HepG2 (cell line): ENCODE data around the gene SART1. TPM values are rescaled to one million over a fixed set of nuclear protein-coding genes. Genes with fewer than 3 reads are reported as not detected.

Experiments
- ATF6 ChIP-seq: sonication (generic); formaldehyde crosslinking; conservative IDR thresholded peaks from 2 replicates; pipeline ENCODE4 v1.4.0; 2020; ENCODE audit warnings: missing genetic modification reagents
- CERS6 ChIP-seq: sonication (generic); formaldehyde crosslinking; IDR thresholded peaks from 2 replicates; pipeline ENCODE4 v1.5.0; 2020; ENCODE audit warnings: missing genetic modification reagents
- FOXA3 ChIP-seq: IDR thresholded peaks from 2 replicates; pipeline ENCODE4 v1.6.1; 2016; ENCODE audit warnings: missing genetic modification reagents, missing compliant biosample characterization
- FOXO4 ChIP-seq: sonication (generic); formaldehyde crosslinking; conservative IDR thresholded peaks from 2 replicates; pipeline ENCODE4 v1.8.1; 2023; ENCODE audit warnings: missing genetic modification reagents
- HNRNPK ChIP-seq: fragments of 200-400 bp; formaldehyde crosslinking; IDR thresholded peaks from 2 replicates; pipeline ENCODE4 v1.6.1; 2018; ENCODE audit warnings: low read length, low read depth, moderate library complexity, mild to moderate bottlenecking; ENCODE audit not compliant: poor library complexity, severe bottlenecking
- REST ChIP-seq, 2 experiments: IDR thresholded peaks; 2 replicates each; pipeline ENCODE4 v1.6.1; 2011 to 2012; ENCODE audit warnings: low read length in 2 of 2, borderline replicate concordance in 1 of 2, low read depth in 1 of 2, mild to moderate bottlenecking in 1 of 2, moderate library complexity in 1 of 2
- SMARCC2 ChIP-seq: fragments of 450-650 bp; IDR thresholded peaks from 2 replicates; pipeline ENCODE4 v1.6.1; 2017; ENCODE audit warnings: antibody characterized with exemption, mild to moderate bottlenecking
- YEATS2 ChIP-seq: sonication (generic); formaldehyde crosslinking; IDR thresholded peaks from 2 replicates; pipeline ENCODE4 v1.4.0; 2020; ENCODE audit warnings: missing genetic modification reagents, borderline replicate concordance
- ZNF230 ChIP-seq: sonication (generic); formaldehyde crosslinking; IDR thresholded peaks from 2 replicates; pipeline ENCODE4 v1.4.0; 2020; ENCODE audit warnings: mild to moderate bottlenecking, missing genetic modification reagents
- ZNF275 ChIP-seq: sonication (generic); formaldehyde crosslinking; IDR thresholded peaks from 2 replicates; pipeline ENCODE4 v1.8.0; 2022; ENCODE audit warnings: missing genetic modification reagents, mild to moderate bottlenecking, inconsistent platforms, borderline replicate concordance
- polyA plus RNA-seq, 8 experiments: library from polyadenylated mRNA; depleted of rRNA in 3 of 8; stranded (reverse) in 7 of 8; unstranded in 1 of 8; fragments of >200 nt; fragmentation: Illumina TruSeq in 4 of 8; extraction: Trizol in 4 of 8; gene quantifications; 2 replicates each; pipeline versions ENCODE4 v1.2.1 to v1.2.3, GENCODE V29; 2011 to 2016; ENCODE audit warnings: low read depth in 4 of 8, missing spikeins in 1 of 8, mixed read lengths in 1 of 8; ENCODE audit not compliant: insufficient read depth in 1 of 8
- total RNA-seq, 5 experiments: library from RNA; depleted of rRNA; stranded (reverse); fragments of >200 nt; fragmentation: Illumina TruSeq; extraction: Trizol; gene quantifications; 2 replicates each; pipeline ENCODE4 v1.2.3, GENCODE V29; 2016; ENCODE audit warnings: low read depth in 1 of 5
- TF ChIP-seq, protein P1 (sequence below): sonication (generic); formaldehyde crosslinking; IDR thresholded peaks from 2 replicates; pipeline ENCODE4 v1.4.0; 2020; ENCODE audit warnings: missing genetic modification reagents, borderline replicate concordance
- TF ChIP-seq, protein P2 (sequence below): sonication (generic); formaldehyde crosslinking; IDR thresholded peaks from 2 replicates; pipeline ENCODE4 v1.4.0; 2020; ENCODE audit warnings: missing genetic modification reagents, low read depth, mild to moderate bottlenecking, borderline replicate concordance
- TF ChIP-seq, protein P3 (sequence below): sonication (generic); formaldehyde crosslinking; IDR thresholded peaks from 2 replicates; pipeline ENCODE4 v1.5.0; 2020; ENCODE audit warnings: missing genetic modification reagents

SART1 gene
- total and polyA plus RNA-seq, 2 of the 13 experiments (the other 11 are each of a cell fraction or from before 2014, with no cell fraction given) = 11.3 to 22.5 TPM

DNA sequence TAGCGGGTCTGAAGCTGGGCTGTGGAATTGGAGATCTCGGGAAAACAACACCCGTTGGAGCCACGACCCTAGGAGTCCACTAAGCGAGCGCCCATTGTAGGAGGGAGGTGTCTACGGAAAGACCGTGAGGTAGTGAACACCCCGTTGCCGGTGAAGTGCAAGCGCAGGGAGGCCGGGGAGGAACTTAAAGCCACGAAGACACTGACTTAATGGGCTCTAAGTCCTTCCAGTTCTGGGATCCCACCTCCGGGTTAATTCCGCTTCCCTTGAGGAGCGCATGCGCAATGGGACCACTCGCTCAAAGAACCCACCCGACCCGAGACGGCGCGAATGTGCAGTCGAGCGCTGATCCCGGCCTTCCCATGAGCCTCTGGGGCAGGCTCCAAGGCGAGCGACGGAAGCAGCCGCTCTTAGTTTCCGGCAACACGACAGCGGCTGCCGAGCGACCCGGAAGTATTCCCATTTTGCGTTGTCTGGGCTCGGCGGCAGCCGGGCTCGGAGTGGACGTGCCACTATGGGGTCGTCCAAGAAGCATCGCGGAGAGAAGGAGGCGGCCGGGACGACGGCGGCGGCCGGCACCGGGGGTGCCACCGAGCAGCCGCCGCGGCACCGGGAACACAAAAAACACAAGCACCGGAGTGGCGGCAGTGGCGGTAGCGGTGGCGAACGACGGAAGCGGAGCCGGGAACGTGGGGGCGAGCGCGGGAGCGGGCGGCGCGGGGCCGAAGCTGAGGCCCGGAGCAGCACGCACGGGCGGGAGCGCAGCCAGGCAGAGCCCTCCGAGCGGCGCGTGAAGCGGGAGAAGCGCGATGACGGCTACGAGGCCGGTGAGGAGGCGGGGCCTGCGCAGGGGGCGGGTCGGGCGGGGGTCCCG lies at the start of gene SART1 (continued):
- TF ChIP-seq ATF6 (no peak), ZNF230 (CRISPR knock-in tag) (no peak; the same call in 1 of the 2 replicates), SMARCC2 (no peak), HNRNPK (peak; percentile 46), REST (IDR thresholded peaks at IDR 0.05; ENCODE audit: borderline replicate concordance in 1 of 2, low read depth in 1 of 2, low read length in 2 of 2) (peak in 1 of 2 experiments; percentile 69; a peak in 1 of 4 replicates), ZNF275 (CRISPR knock-in tag) (peak; percentile 83; the same call in 1 of the 2 replicates), FOXA3 (CRISPR knock-in tag) (peak; percentile 60), YEATS2 (CRISPR knock-in tag) (peak; percentile 96), FOXO4 (no peak), CERS6 (CRISPR knock-in tag) (no peak)
- TF ChIP-seq, protein P1, sequence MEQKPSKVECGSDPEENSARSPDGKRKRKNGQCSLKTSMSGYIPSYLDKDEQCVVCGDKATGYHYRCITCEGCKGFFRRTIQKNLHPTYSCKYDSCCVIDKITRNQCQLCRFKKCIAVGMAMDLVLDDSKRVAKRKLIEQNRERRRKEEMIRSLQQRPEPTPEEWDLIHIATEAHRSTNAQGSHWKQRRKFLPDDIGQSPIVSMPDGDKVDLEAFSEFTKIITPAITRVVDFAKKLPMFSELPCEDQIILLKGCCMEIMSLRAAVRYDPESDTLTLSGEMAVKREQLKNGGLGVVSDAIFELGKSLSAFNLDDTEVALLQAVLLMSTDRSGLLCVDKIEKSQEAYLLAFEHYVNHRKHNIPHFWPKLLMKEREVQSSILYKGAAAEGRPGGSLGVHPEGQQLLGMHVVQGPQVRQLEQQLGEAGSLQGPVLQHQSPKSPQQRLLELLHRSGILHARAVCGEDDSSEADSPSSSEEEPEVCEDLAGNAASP = peak; percentile 37; the same call in 1 of the 2 replicates
- TF ChIP-seq, protein P2, sequence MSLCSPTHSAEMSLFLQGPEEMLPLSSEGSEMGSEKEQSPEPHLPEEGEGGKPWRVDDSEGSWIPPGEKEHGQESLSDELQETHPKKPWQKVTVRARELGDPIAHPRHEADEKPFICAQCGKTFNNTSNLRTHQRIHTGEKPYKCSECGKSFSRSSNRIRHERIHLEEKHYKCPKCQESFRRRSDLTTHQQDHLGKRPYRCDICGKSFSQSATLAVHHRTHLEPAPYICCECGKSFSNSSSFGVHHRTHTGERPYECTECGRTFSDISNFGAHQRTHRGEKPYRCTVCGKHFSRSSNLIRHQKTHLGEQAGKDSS (CRISPR knock-in tag) = no peak; the same call in 1 of the 2 replicates
- TF ChIP-seq, protein P3, sequence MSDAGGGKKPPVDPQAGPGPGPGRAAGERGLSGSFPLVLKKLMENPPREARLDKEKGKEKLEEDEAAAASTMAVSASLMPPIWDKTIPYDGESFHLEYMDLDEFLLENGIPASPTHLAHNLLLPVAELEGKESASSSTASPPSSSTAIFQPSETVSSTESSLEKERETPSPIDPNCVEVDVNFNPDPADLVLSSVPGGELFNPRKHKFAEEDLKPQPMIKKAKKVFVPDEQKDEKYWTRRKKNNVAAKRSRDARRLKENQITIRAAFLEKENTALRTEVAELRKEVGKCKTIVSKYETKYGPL (CRISPR knock-in tag) = no peak
